GM12873 (cell line): ENCODE results near the gene SAMD5.

Source experiments
- CTCF ChIP-seq: IDR thresholded peaks from 2 replicates; pipeline ENCODE4 v1.5.1; 2012; ENCODE audit warnings: low read depth, mild to moderate bottlenecking, moderate library complexity, low read length, control low read depth; ENCODE audit not compliant: insufficient read depth; ENCODE audit errors: missing control alignments

Gene SAMD5

GRCh38 chr6:147528511-147529145 lies 20.1 kb downstream of the SAMD5 start:
- no peak for TF ChIP-seq CTCF

GRCh38 chr6:147530132-147531060 lies 21.9 kb downstream of the SAMD5 start:
- TF ChIP-seq CTCF = no peak

- TF ChIP-seq CTCF = no peak
Measured at GRCh38 chr6:147531321-147531720, 22.8 kb downstream of the SAMD5 start.

GRCh38 chr6:147534116-147534860 lies 25.8 kb downstream of the SAMD5 start:
- no peak for TF ChIP-seq CTCF

- no peak for TF ChIP-seq CTCF
Measured at GRCh38 chr6:147538821-147539220, 30.3 kb downstream of the SAMD5 start.

GRCh38 chr6:147540075-147540474 lies 31.6 kb downstream of the SAMD5 start:
- no peak for TF ChIP-seq CTCF

GRCh38 chr6:147544420-147544819 lies 35.9 kb downstream of the SAMD5 start:
- no peak for TF ChIP-seq CTCF
